Caco-2 (cell line): ENCODE measurements around the gene UQCRC2. TPM values are rescaled to one million over a fixed set of nuclear protein-coding genes. Genes with fewer than 3 reads are reported as not detected.

Source experiments
- BruUV-seq: library from RNA; stranded (reverse); fragments of 400-500 nt; replicated peaks from 2 replicates; lab custom pipeline; 2021; lab: Mats Ljungman, UMichigan
- CTCF ChIA-PET: fragments of 300-600 bp; sonication (Branson Sonifier 250); formaldehyde crosslinking; loops from one replicate; lab custom pipeline; 2022; ENCODE audit warnings: antibody characterized with exemption; lab: Charles Lee
- POLR2A ChIA-PET: fragments of 300-600 bp; sonication (Branson Sonifier 250); formaldehyde crosslinking; loops from one replicate; lab custom pipeline; 2022; ENCODE audit warnings: antibody characterized with exemption; lab: Charles Lee
- DNase-seq, 2 experiments: peaks; one replicate each; pipeline versions ENCODE4 v3.0.0 to v3.0.0-alpha.2; 2020 to 2022
- H3K27me3 ChIP-seq: replicated peaks from 2 replicates; pipeline ENCODE4 v1.6.0; 2011; ENCODE audit warnings: low read length; ENCODE audit not compliant: control insufficient read depth, insufficient read depth
- H3K36me3 ChIP-seq: 2 replicates; pipeline ENCODE4 v1.5.1; 2011; ENCODE audit warnings: low read length; ENCODE audit not compliant: control insufficient read depth, insufficient read depth
- H3K4me1 ChIP-seq: fragments of 250-450 bp; sonication (Bioruptor Pico); 2 replicates; pipeline ENCODE4 v1.5.1; 2020; ENCODE audit warnings: mild to moderate bottlenecking
- H3K4me3 ChIP-seq: 2 replicates; pipeline ENCODE4 v1.5.1; 2011; ENCODE audit warnings: low read depth, mild to moderate bottlenecking, control low read depth, low read length
- H3K9me3 ChIP-seq: fragments of 250-450 bp; sonication (Bioruptor Pico); 2 replicates; pipeline ENCODE4 v1.5.1; 2020; ENCODE audit warnings: mild to moderate bottlenecking, moderate library complexity
- H3K27ac Mint-ChIP-seq: one replicate; pipeline ENCODE4 v1.8.0; 2022; ENCODE audit warnings: mixed read lengths; ENCODE audit not compliant: unreplicated experiment
- H3K27me3 Mint-ChIP-seq: one replicate; pipeline ENCODE4 v1.8.0; 2022; ENCODE audit warnings: mixed read lengths; ENCODE audit not compliant: insufficient read depth, unreplicated experiment
- H3K36me3 Mint-ChIP-seq: one replicate; pipeline ENCODE4 v1.8.0; 2022; ENCODE audit warnings: mild to moderate bottlenecking, mixed read lengths; ENCODE audit not compliant: insufficient read depth, unreplicated experiment
- H3K4me1 Mint-ChIP-seq: one replicate; pipeline ENCODE4 v1.8.0; 2022; ENCODE audit warnings: low read depth, mixed read lengths; ENCODE audit not compliant: unreplicated experiment
- H3K4me3 Mint-ChIP-seq: one replicate; pipeline ENCODE4 v1.8.0; 2022; ENCODE audit warnings: mild to moderate bottlenecking, moderate library complexity, mixed read lengths; ENCODE audit not compliant: unreplicated experiment
- H3K9me3 Mint-ChIP-seq: one replicate; pipeline ENCODE4 v1.8.0; 2022; ENCODE audit warnings: mixed read lengths; ENCODE audit not compliant: unreplicated experiment
- intact Hi-C: fragments of 100-400 bp; cut with micrococcal nuclease; formaldehyde crosslinking; loops from one replicate; pipeline ENCODE4 v1.10.0; 2022; ENCODE audit not compliant: unreplicated experiment
- total RNA-seq: library from RNA; stranded (reverse); gene quantifications from 2 replicates; pipeline ENCODE4 v1.2.3, GENCODE V29; 2022
- TF ChIP-seq, protein P1 (sequence below), 2 experiments: fragments of 200-600 bp in 1 of 2; IDR thresholded peaks; 1 replicate in 1 of 2; 2 replicates in 1 of 2; pipeline versions ENCODE4 v1.5.1 to v1.8.0; 2011 to 2022; ENCODE audit warnings: antibody characterized with exemption in 1 of 2, control low read depth in 1 of 2, inconsistent platforms in 1 of 2, low read depth in 1 of 2, low read length in 1 of 2, mild to moderate bottlenecking in 1 of 2, moderate library complexity in 1 of 2; ENCODE audit not compliant: insufficient read depth in 1 of 2, severe bottlenecking in 1 of 2, unreplicated experiment in 1 of 2

UQCRC2 gene
- total RNA-seq, 1 experiment from 2014 or later = 225 TPM

DNA sequence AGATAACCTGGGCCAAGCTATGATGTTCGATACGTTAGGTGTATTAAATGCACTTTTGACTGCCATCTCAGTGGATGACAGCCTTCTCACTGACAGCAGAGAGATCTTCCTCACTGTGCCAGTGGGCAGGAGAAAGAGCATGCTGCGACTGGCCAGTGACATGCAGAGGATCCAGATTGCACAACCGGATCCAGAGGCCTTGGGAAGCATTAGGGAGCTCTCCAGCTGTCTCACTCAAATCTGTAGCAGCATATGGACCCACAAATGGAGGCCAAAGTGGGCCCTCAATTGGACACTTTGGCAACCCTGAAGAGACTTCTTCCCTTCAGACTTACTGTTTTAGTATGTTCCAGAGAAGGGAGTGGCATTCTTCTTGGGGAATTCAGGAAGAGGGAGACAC lies 26.9 kb downstream of the UQCRC2 start:
- Mint-ChIP-seq H3K9me3 (no peaks in the 10 kb centered on the region), H3K4me1 (no peaks in the 10 kb centered on the region), H3K27ac (no peak overlapping the region), H3K36me3 (peaks cover 63% of the 10 kb centered on the region), H3K27me3 (no peaks in the 10 kb centered on the region), H3K4me3 (no peak overlapping the region)
- no peak for DNase-seq
- TF ChIP-seq, protein P1, sequence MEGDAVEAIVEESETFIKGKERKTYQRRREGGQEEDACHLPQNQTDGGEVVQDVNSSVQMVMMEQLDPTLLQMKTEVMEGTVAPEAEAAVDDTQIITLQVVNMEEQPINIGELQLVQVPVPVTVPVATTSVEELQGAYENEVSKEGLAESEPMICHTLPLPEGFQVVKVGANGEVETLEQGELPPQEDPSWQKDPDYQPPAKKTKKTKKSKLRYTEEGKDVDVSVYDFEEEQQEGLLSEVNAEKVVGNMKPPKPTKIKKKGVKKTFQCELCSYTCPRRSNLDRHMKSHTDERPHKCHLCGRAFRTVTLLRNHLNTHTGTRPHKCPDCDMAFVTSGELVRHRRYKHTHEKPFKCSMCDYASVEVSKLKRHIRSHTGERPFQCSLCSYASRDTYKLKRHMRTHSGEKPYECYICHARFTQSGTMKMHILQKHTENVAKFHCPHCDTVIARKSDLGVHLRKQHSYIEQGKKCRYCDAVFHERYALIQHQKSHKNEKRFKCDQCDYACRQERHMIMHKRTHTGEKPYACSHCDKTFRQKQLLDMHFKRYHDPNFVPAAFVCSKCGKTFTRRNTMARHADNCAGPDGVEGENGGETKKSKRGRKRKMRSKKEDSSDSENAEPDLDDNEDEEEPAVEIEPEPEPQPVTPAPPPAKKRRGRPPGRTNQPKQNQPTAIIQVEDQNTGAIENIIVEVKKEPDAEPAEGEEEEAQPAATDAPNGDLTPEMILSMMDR (IDR thresholded peaks at IDR 0.05; ENCODE audit: insufficient read depth in 1 of 2, low read depth in 1 of 2, low read length in 1 of 2, severe bottlenecking in 1 of 2, unreplicated experiment in 1 of 2) = no peak
- Histone ChIP-seq H3K27me3 (no peaks in the 10 kb centered on the region), H3K4me3 (no peak overlapping the region), H3K36me3 (peaks cover 3% of the 10 kb centered on the region; the same call in 1 of the 2 replicates), H3K4me1 (no peaks in the 10 kb centered on the region), H3K9me3 (no peaks in the 10 kb centered on the region)
- no TSS peak for BruUV-seq
- POLR2A ChIA-PET = no interaction called here
- intact Hi-C loops = no loop called here
- CTCF ChIA-PET = no interaction called here

DNA sequence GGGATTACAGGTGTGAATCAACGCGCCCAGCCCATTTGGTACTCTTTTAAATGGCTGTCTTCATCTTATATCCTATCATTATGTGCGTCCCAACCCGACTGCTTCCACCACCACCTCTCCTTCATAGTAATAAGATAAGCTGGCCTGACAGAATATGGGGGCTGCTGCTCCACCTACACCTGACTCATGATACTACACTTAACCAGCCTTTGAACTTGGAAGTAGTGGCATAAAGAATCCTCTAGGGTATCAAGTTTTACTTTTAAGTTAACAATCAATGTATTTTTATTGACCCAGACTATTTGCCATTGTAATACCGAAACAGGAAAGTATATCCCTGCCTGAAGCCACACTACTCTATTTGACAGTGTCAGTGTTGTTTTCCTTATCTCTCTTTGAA lies 28.9 kb downstream of the UQCRC2 start:
- intact Hi-C loops = no loop called here
- H3K27me3 Mint-ChIP-seq = no peaks in the 10 kb centered on the region
- Histone ChIP-seq H3K36me3 (peaks cover 1% of the 10 kb centered on the region; the same call in 1 of the 2 replicates), H3K4me1 (no peaks in the 10 kb centered on the region), H3K27me3 (no peaks in the 10 kb centered on the region), H3K4me3 (no peak overlapping the region), H3K9me3 (no peaks in the 10 kb centered on the region)
- DNase-seq = no peak
- TF ChIP-seq, protein P1 (IDR thresholded peaks at IDR 0.05; ENCODE audit: insufficient read depth in 1 of 2, low read depth in 1 of 2, low read length in 1 of 2, severe bottlenecking in 1 of 2, unreplicated experiment in 1 of 2) = peak in 1 of 2 experiments; percentile 6
- ChIA-PET POLR2A (no interaction called here), CTCF (no interaction called here)
- H3K4me1 Mint-ChIP-seq = no peaks in the 10 kb centered on the region
- no TSS peak for BruUV-seq
- H3K9me3 Mint-ChIP-seq = no peaks in the 10 kb centered on the region
- H3K36me3 Mint-ChIP-seq = peaks cover 59% of the 10 kb centered on the region
- no peak overlapping the region for H3K4me3 Mint-ChIP-seq
- H3K27ac Mint-ChIP-seq = no peak overlapping the region

DNA sequence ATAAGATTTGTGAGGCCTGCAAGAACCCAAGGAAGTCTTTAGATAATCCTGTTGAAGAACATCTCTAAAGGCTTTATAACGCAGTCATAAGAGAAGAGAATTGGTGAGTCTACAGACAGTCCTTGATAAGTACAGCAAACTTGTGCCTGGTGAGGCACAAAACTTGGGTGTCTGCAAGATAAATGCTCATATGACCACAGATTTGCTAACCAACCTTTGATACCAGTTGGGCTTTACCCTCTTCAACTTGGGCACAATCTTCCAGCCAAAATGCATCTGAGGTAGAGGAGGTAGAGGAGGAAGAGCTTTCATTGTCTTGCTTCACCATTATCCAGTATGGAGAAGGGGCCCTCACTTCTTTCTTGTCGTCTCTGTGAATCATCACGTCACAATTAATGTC lies 30.9 kb downstream of the UQCRC2 start:
- no peaks in the 10 kb centered on the region for H3K4me1 ChIP-seq
- no peak overlapping the region for H3K4me3 Mint-ChIP-seq
- H3K36me3 ChIP-seq = no peaks in the 10 kb centered on the region; the same call in 1 of the 2 replicates
- ChIA-PET POLR2A (no interaction called here), CTCF (no interaction called here)
- no peak overlapping the region for H3K4me3 ChIP-seq
- DNase-seq = no peak
- TF ChIP-seq, protein P1 (IDR thresholded peaks at IDR 0.05; ENCODE audit: insufficient read depth in 1 of 2, low read depth in 1 of 2, low read length in 1 of 2, severe bottlenecking in 1 of 2, unreplicated experiment in 1 of 2) = no peak
- H3K27me3 ChIP-seq = no peaks in the 10 kb centered on the region
- H3K4me1 Mint-ChIP-seq = no peaks in the 10 kb centered on the region
- no peak overlapping the region for H3K27ac Mint-ChIP-seq
- H3K9me3 ChIP-seq = no peaks in the 10 kb centered on the region
- H3K36me3 Mint-ChIP-seq = peaks cover 45% of the 10 kb centered on the region
- BruUV-seq = no TSS peak
- intact Hi-C loops = no loop called here
- no peaks in the 10 kb centered on the region for H3K9me3 Mint-ChIP-seq
- no peaks in the 10 kb centered on the region for H3K27me3 Mint-ChIP-seq
